Measurements from ENCODE around the gene EVX1.

DNA sequence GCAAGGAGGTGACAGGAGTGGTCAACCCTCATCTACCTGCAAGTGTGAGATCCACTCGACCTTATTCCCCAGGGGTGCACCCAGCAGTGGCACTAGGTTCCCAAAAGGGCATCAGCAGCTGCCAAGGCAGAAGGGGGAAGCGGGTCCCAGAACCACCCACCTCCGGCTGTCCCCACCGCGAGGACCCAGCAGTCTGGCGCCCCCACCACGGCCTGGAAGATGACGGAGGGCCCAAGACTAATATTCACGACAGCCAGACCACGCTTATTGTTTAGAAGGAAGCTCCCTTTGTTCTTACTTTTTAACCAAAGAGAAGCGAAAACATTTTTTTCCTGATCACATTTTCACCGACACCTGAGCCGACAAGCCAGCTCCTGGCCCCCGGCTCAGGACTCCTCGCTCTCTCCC, 3.6 kb upstream of the EVX1 start:
- TF ChIP-seq, protein P1, sequence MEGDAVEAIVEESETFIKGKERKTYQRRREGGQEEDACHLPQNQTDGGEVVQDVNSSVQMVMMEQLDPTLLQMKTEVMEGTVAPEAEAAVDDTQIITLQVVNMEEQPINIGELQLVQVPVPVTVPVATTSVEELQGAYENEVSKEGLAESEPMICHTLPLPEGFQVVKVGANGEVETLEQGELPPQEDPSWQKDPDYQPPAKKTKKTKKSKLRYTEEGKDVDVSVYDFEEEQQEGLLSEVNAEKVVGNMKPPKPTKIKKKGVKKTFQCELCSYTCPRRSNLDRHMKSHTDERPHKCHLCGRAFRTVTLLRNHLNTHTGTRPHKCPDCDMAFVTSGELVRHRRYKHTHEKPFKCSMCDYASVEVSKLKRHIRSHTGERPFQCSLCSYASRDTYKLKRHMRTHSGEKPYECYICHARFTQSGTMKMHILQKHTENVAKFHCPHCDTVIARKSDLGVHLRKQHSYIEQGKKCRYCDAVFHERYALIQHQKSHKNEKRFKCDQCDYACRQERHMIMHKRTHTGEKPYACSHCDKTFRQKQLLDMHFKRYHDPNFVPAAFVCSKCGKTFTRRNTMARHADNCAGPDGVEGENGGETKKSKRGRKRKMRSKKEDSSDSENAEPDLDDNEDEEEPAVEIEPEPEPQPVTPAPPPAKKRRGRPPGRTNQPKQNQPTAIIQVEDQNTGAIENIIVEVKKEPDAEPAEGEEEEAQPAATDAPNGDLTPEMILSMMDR (IDR thresholded peaks at IDR 0.05; ENCODE audit: low read length): no peak
- TF ChIP-seq EZH2 (IDR thresholded peaks at IDR 0.05; ENCODE audit: borderline replicate concordance, low read length): no peak
